ENCODE data around the gene FAM20B. TPM values are rescaled to one million over a fixed set of nuclear protein-coding genes. Genes with fewer than 3 reads are reported as not detected.

Gene FAM20B, protein sequence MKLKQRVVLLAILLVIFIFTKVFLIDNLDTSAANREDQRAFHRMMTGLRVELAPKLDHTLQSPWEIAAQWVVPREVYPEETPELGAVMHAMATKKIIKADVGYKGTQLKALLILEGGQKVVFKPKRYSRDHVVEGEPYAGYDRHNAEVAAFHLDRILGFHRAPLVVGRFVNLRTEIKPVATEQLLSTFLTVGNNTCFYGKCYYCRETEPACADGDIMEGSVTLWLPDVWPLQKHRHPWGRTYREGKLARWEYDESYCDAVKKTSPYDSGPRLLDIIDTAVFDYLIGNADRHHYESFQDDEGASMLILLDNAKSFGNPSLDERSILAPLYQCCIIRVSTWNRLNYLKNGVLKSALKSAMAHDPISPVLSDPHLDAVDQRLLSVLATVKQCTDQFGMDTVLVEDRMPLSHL
- 40.3 and 44.1 TPM in 2 replicates for total RNA-seq

GRCh38 chr1:179025125-179025974, at the start of gene FAM20B:
Gene FAM20B (plus strand): TSS chr1:179025894. CDS start chr1:179043848, 17,954 bp downstream.

DNA sequence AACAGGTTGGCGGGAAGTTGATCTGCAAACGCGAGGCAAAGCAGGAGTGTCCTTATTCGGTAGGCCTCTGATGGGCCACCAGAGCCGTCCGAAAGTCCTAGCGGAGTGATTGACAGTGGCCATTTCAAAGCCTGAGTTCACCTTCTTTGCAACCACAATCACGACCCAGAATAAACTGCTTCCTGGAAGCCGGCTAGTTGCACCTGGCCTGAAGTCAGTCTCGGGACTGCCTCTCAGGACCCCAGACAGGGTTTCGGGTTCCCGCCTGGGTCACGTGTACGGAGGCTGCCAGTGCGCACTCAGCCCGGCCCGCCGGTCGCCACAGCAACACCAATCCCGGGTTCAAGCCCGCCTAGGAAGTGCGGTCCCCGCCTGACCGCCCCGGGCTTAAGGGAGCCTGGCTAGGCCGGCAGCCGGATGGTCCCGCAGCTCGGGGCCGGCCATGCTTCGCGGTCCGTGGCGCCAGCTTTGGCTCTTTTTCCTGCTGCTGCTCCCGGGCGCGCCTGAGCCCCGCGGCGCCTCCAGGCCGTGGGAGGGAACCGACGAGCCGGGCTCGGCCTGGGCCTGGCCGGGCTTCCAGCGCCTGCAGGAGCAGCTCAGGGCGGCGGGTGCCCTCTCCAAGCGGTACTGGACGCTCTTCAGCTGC, 56.1 kb downstream of the FAM20B start, which contains the start of gene TOR3A:
Gene TOR3A (plus strand): TSS at position 384 of the 646 bp plus-strand sequence. CDS start 59 bp downstream, at position 443.

Other genes starting within 250 kb of the FAM20B start
- gene ANGPTL1, start 154.8 kb upstream of the FAM20B start, total RNA-seq = not detected in 2 replicates
- 33.5 and 34.7 TPM in 2 replicates for gene TOR3A, start 56.2 kb downstream of the FAM20B start, total RNA-seq
- 38.3 and 68.5 TPM in 2 replicates for gene ABL2, start 203.8 kb downstream of the FAM20B start, total RNA-seq